GM12878 (cell line): Measurements from ENCODE around the gene SLC6A9. TPM values are rescaled to one million over a fixed set of nuclear protein-coding genes. Genes with fewer than 3 reads are reported as not detected.

Source experiments
- ATAC-seq: fragments of 200-7000 bp; cut with Tn5 transposase; 3 replicates; pipeline ENCODE4 v1.9.1; 2020; ENCODE audit warnings: mild to moderate bottlenecking, moderate library complexity
- BruUV-seq: library from RNA; stranded (reverse); fragments of 400-500 nt; replicated peaks from 2 replicates; lab custom pipeline; 2021; lab: Mats Ljungman, UMichigan
- CTCF ChIA-PET: fragments of 300-600 bp; sonication (Branson Sonifier 250); formaldehyde crosslinking; extraction: SDS; loops from one replicate; lab custom pipeline; 2021; ENCODE audit warnings: inconsistent platforms; lab: Yijun Ruan, JAX
- POLR2A ChIA-PET: fragments of 350-600 bp; formaldehyde crosslinking; extraction: SDS; loops from one replicate; lab custom pipeline; 2021; ENCODE audit warnings: inconsistent platforms; lab: Charles Lee
- RAD21 ChIA-PET: fragments of 300-600 bp; sonication (Branson Sonifier 250); formaldehyde crosslinking; loops from one replicate; lab custom pipeline; 2023; ENCODE audit warnings: antibody characterized with exemption; ENCODE audit not compliant: unreplicated experiment; lab: Charles Lee
- SMC1A ChIA-PET: fragments of 300-600 bp; sonication (Branson Sonifier 250); formaldehyde crosslinking; loops from one replicate; lab custom pipeline; 2023; ENCODE audit not compliant: unreplicated experiment, uncharacterized antibody; lab: Charles Lee
- DNase-seq: peaks from one replicate; pipeline ENCODE4 v3.0.0-alpha.2; 2011; ENCODE audit warnings: low read depth, low spot score
- FAIRE-seq: peaks from 3 replicates; lab custom pipeline; 2011; peaks lifted over from hg19 to GRCh38; lab: Jason Lieb, UNC
- H2AFZ ChIP-seq: 2 replicates; pipeline ENCODE4 v1.6.0; 2011; ENCODE audit warnings: low read depth, low read length, control low read depth; ENCODE audit not compliant: control insufficient read depth
- H3K27ac ChIP-seq: 2 replicates; pipeline ENCODE4 v1.5.1; 2011; ENCODE audit warnings: control low read depth; ENCODE audit not compliant: control insufficient read depth, insufficient read depth
- H3K27me3 ChIP-seq, 2 experiments: replicated peaks in 1 of 2; 2 replicates each; pipeline versions ENCODE4 v1.6.0 to v1.6.1; 2011; ENCODE audit warnings: low read length in 1 of 2; ENCODE audit not compliant: control insufficient read depth in 2 of 2, insufficient read depth in 2 of 2
- H3K36me3 ChIP-seq, 2 experiments: 2 replicates each; pipeline ENCODE4 v1.5.1; 2011; ENCODE audit warnings: low read length in 1 of 2; ENCODE audit not compliant: control insufficient read depth in 2 of 2, insufficient read depth in 2 of 2
- H3K4me1 ChIP-seq: 2 replicates; pipeline ENCODE4 v1.6.1; 2011; ENCODE audit warnings: mild to moderate bottlenecking, low read length, moderate library complexity, mixed read lengths; ENCODE audit not compliant: control insufficient read depth, insufficient read depth
- H3K4me2 ChIP-seq: 2 replicates; pipeline ENCODE4 v1.6.0; 2011; ENCODE audit warnings: control low read depth; ENCODE audit not compliant: control insufficient read depth, insufficient read depth
- H3K4me3 ChIP-seq: fragments of 200-600 bp; sonication (generic); 2 replicates; pipeline ENCODE4 v1.5.1; 2016
- H3K79me2 ChIP-seq: 2 replicates; pipeline ENCODE4 v1.6.0; 2011; ENCODE audit warnings: low read length; ENCODE audit not compliant: control insufficient read depth, insufficient read depth
- H3K9ac ChIP-seq: 2 replicates; pipeline ENCODE4 v1.8.0; 2011; ENCODE audit warnings: low read length, control low read depth, mixed read lengths; ENCODE audit not compliant: control insufficient read depth, insufficient read depth
- H3K9me3 ChIP-seq: replicated peaks from 3 replicates; pipeline ENCODE4 v1.5.1; 2011; ENCODE audit warnings: mild to moderate bottlenecking, low read length; ENCODE audit not compliant: control insufficient read depth, insufficient read depth
- H4K20me1 ChIP-seq: 2 replicates; pipeline ENCODE4 v1.6.0; 2011; ENCODE audit not compliant: control insufficient read depth, insufficient read depth
- HDAC6 ChIP-seq: fragments of 200-600 bp; sonication (generic); IDR thresholded peaks from one replicate; pipeline ENCODE4 v1.8.0; 2017; ENCODE audit warnings: antibody characterized with exemption; ENCODE audit not compliant: unreplicated experiment
- WGBS: methylation state at CpG from one replicate; pipeline ENCODE4 v1.1.6; 2016; ENCODE audit warnings: low lambda C conversion rate; ENCODE audit not compliant: insufficient replicate concordance, insufficient coverage; ENCODE audit errors: missing lambda C conversion rate; 5-methylcytosine and 5-hydroxymethylcytosine counted together
- in situ Hi-C: fragments of 300-500 bp; cut with MboI; formaldehyde crosslinking; loops from 9 replicates; pipeline ENCODE4 v1.14.3; 2018; ENCODE audit warnings: mixed read lengths
- intact Hi-C: fragments of 100-400 bp; cut with micrococcal nuclease; formaldehyde crosslinking; loops from one replicate; pipeline ENCODE4 v1.14.2; 2022; ENCODE audit not compliant: unreplicated experiment
- polyA plus RNA-seq, 11 experiments: library from polyadenylated mRNA; depleted of rRNA in 4 of 11; unstranded in 6 of 11; stranded (reverse) in 5 of 11; fragments of >200 nt; fragmentation: Nextera tagmentation in 4 of 11; fragmentation: Illumina TruSeq in 1 of 11; extraction: Ambion mirVana in 4 of 11; extraction: Trizol in 1 of 11; gene quantifications; 1 replicate in 1 of 11; 2 replicates in 10 of 11; pipeline versions ENCODE4 v1.2.1 to v1.2.3, GENCODE V29; 2011 to 2016; ENCODE audit warnings: inconsistent platforms in 2 of 11, missing spikeins in 2 of 11, low read depth in 1 of 11
- total RNA-seq, 4 experiments: library from RNA; depleted of rRNA in 3 of 4; stranded (reverse); fragments of >200 nt in 3 of 4; fragmentation: Illumina TruSeq in 1 of 4; extraction: Trizol in 1 of 4; gene quantifications; 2 replicates each; pipeline versions ENCODE4 v1.2.1 to v1.2.3, GENCODE V29; 2013 to 2021
- TF ChIP-seq, protein P1 (sequence below), 3 experiments: IDR thresholded peaks in 2 of 3; conservative IDR thresholded peaks in 1 of 3; 2 replicates each; pipeline ENCODE4 v1.5.1; 2011; ENCODE audit warnings: low read depth in 3 of 3, low read length in 3 of 3, mild to moderate bottlenecking in 3 of 3, control low read depth in 2 of 3, moderate library complexity in 2 of 3, inconsistent platforms in 1 of 3, mixed read lengths in 1 of 3; ENCODE audit not compliant: control insufficient read depth in 2 of 3, insufficient read depth in 1 of 3; ENCODE audit errors: extremely low read depth in 1 of 3

The SLC6A9 gene
- total and polyA plus RNA-seq, 10 of the 15 experiments (the other 5 are each of a cell fraction or from before 2014, with no cell fraction given): 0.02 to 2.0 (median 0.63) TPM

DNA sequence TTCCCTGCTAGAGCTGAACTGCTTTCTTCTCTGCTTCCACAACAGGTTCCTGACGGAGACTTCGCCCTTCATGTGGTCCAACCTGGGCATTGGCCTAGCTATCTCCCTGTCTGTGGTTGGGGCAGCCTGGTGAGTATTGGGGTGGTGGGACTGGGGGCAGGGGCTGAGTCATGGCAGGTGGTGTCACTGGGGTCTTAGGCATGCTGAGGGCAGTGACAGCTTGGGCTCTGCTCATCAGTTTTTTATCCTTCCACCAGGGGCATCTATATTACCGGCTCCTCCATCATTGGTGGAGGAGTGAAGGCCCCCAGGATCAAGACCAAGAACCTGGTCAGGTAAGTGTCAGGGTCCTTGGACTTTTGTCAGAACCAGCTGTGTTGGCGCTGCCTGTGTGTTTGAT is 55.2 kb downstream of the SLC6A9 start:
- H3K9ac ChIP-seq: peak overlapping the region; percentile 88
- no peaks in the 10 kb centered on the region for H3K9me3 ChIP-seq
- POLR2A ChIA-PET: interaction anchor here (0.9 to 3.8 kb wide), 4 partner anchors 15 to 46 kb away, joined by 3 to 18 read pairs (median 6); partner anchors contain the start of genes CCDC24 and IPO13
- H3K27me3 ChIP-seq: no peaks in the 10 kb centered on the region
- CTCF ChIA-PET: interaction anchor here (0.6 to 1.0 kb wide), 4 partner anchors 13 to 62 kb away, joined by 3 to 4 read pairs (median 3); no protein-coding TSS in a partner anchor
- peak overlapping the region; percentile 73 for H3K27ac ChIP-seq
- H3K79me2 ChIP-seq: peaks cover 49% of the 10 kb centered on the region
- ATAC-seq: no peak
- in situ Hi-C loops: no loop called here
- TF ChIP-seq HDAC6: no peak
- TF ChIP-seq, protein P1, sequence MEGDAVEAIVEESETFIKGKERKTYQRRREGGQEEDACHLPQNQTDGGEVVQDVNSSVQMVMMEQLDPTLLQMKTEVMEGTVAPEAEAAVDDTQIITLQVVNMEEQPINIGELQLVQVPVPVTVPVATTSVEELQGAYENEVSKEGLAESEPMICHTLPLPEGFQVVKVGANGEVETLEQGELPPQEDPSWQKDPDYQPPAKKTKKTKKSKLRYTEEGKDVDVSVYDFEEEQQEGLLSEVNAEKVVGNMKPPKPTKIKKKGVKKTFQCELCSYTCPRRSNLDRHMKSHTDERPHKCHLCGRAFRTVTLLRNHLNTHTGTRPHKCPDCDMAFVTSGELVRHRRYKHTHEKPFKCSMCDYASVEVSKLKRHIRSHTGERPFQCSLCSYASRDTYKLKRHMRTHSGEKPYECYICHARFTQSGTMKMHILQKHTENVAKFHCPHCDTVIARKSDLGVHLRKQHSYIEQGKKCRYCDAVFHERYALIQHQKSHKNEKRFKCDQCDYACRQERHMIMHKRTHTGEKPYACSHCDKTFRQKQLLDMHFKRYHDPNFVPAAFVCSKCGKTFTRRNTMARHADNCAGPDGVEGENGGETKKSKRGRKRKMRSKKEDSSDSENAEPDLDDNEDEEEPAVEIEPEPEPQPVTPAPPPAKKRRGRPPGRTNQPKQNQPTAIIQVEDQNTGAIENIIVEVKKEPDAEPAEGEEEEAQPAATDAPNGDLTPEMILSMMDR (IDR thresholded peaks at IDR 0.05 in 2 of 3, conservative IDR thresholded peaks at IDR 0.05 in 1 of 3; ENCODE audit: control insufficient read depth in 2 of 3, extremely low read depth in 1 of 3, insufficient read depth in 1 of 3, low read depth in 3 of 3, low read length in 3 of 3): 0 out of 6 replicates have a peak, but pooled peaks of 1 of the 3 experiments have one; percentile 22
- TF ChIP-seq, all 136 proteins: peak for 1
- H3K4me2 ChIP-seq: peak overlapping the region; percentile 84
- H2AFZ ChIP-seq: no peak overlapping the region
- no TSS peak for BruUV-seq
- DNase-seq: no peak
- no peak for FAIRE-seq
- H4K20me1 ChIP-seq: no peaks in the 10 kb centered on the region
- peaks cover 33% of the 10 kb centered on the region for H3K4me1 ChIP-seq
- RAD21 ChIA-PET: interaction anchor here (1.5 to 3.0 kb wide), 2 partner anchors 14 to 212 kb away, joined by 4 to 10 read pairs; no protein-coding TSS in a partner anchor
- WGBS: 77% methylated on average over 4 of the region's 4 CpGs
- SMC1A ChIA-PET: interaction anchor here (0.9 to 1.5 kb wide), 4 partner anchors 15 to 41 kb away, joined by 3 to 4 read pairs (median 3); no protein-coding TSS in a partner anchor
- peak overlapping the region; percentile 95 for H3K4me3 ChIP-seq
- H3K36me3 ChIP-seq: peaks cover 11 to 15% of the 10 kb centered on the region in 2 experiments
- intact Hi-C loops: no loop called here
